NCI-H1436 (cell line): Measurements from ENCODE around the gene ITPKC.
A peak's percentile ranks its signal among the peaks of the same experiment; 100 is the strongest.
"Not testable (repeated sequence)": the region's sequence is repeated elsewhere in the genome, so short reads cannot be mapped to it uniquely, and the experiment has no call there.

Experiments used
- DNase-seq: peaks from one replicate; lab custom pipeline; 2025; lab: John Stamatoyannopoulos, UW

ITPKC gene

GRCh38 chr19:40766385-40766784 lies 49.5 kb downstream of the ITPKC start:
- DNase-seq: not testable (repeated sequence)

- no peak for DNase-seq
These were observed 52.0 kb downstream of the ITPKC start for GRCh38 chr19:40768869-40769268.

GRCh38 chr19:40771101-40771862 lies 54.4 kb downstream of the ITPKC start:
- not testable (repeated sequence) for DNase-seq

GRCh38 chr19:40774916-40775631 lies 58.2 kb downstream of the ITPKC start, which contains the start of gene MIA:
TSS of gene MIA (plus strand) at chr19:40775521. CDS start at chr19:40775543, 22 bp downstream.
- no peak for DNase-seq

- DNase-seq: no peak
These were observed 58.7 kb downstream of the ITPKC start for GRCh38 chr19:40775632-40776022.

GRCh38 chr19:40776364-40776763 lies 59.5 kb downstream of the ITPKC start:
- DNase-seq: no peak

GRCh38 chr19:40776932-40777644 lies 60.2 kb downstream of the ITPKC start:
- peak; percentile 92 for DNase-seq

GRCh38 chr19:40777645-40777936 lies 60.7 kb downstream of the ITPKC start:
- DNase-seq: no peak

GRCh38 chr19:40777937-40778705 lies 61.2 kb downstream of the ITPKC start, which contains the start of gene RAB4B:
TSS of gene RAB4B (plus strand) at chr19:40778247. CDS start at chr19:40778376, 129 bp downstream.
- DNase-seq: peak; percentile 100

- DNase-seq: no peak
These were observed 61.9 kb downstream of the ITPKC start for GRCh38 chr19:40778706-40779284.

GRCh38 chr19:40780582-40780981 lies 63.7 kb downstream of the ITPKC start:
- DNase-seq: no peak

- DNase-seq: no peak
These were observed 64.2 kb downstream of the ITPKC start for GRCh38 chr19:40781140-40781539.

- no peak for DNase-seq
These were observed 66.8 kb downstream of the ITPKC start for GRCh38 chr19:40783711-40784110.

GRCh38 chr19:40784146-40784545 lies 67.2 kb downstream of the ITPKC start:
- DNase-seq: not testable (repeated sequence)

GRCh38 chr19:40785526-40785925 lies 68.6 kb downstream of the ITPKC start:
- DNase-seq: no peak

- DNase-seq: no peak
These were observed 69.4 kb downstream of the ITPKC start for GRCh38 chr19:40786060-40787037.
